ENCODE data around the gene MICU1. TPM values are rescaled to one million over a fixed set of nuclear protein-coding genes. Genes with fewer than 3 reads are reported as not detected.

Gene MICU1
- total RNA-seq, 2 experiments from 2014 or later = 27.2 to 33.6 TPM

DNA sequence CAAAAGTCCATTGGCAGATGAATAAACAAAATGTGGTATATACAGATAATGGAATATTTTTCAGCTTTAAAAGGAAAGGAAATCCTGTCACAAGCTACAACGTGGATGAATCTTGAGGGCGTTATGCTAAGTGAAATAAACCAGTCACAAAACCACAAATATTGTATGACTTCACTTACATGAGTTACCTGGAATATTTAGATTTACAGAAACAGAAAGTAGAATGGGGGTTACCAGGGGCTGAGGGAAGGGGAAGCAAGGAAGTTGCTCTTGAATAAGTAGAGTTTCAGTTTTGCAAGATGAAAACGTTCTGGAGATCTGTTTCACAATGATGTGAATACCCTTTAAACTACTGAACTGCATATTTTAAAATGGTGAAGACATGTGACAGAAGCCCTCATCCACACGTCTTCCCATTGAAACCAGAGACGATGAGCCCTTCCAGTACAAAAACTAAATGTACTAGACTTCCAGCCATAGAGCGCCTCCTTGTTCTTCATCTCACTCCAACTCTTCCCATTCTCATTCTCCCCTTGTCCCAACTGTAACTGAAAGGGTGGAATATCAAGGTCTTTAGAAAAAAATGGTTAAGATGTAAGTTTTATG, 62.4 kb downstream of the MICU1 start:
- H3K9me2 ChIP-seq (ENCODE audit: insufficient read depth, low read length) = no peaks in the 10 kb centered on the region; the same call in 1 of the 2 replicates
- no peak overlapping the region for H3K27ac ChIP-seq (ENCODE audit: low read depth, low read length, poor library complexity, severe bottlenecking)
- ChIA-PET POLR2A (interaction anchor here (0.6 kb wide), 1 partner anchor 628 kb away, joined by 3 read pairs; no protein-coding TSS in a partner anchor), CTCF (ENCODE audit: unreplicated experiment) (no interaction called here)
- BruUV-seq (replicated peaks) = no TSS peak
- no peak overlapping the region for H2AFZ ChIP-seq (ENCODE audit: low read length)
- H3K9me3 ChIP-seq (ENCODE audit: low read length) = no peaks in the 10 kb centered on the region
- no peaks in the 10 kb centered on the region for H3K79me2 ChIP-seq (ENCODE audit: insufficient read depth, low read depth, low read length)
- no peaks in the 10 kb centered on the region for H3K4me1 ChIP-seq (ENCODE audit: insufficient read depth, low read length, poor library complexity, severe bottlenecking)
- H3K4me2 ChIP-seq (ENCODE audit: low read length) = no peak overlapping the region
- TF ChIP-seq, protein P1, sequence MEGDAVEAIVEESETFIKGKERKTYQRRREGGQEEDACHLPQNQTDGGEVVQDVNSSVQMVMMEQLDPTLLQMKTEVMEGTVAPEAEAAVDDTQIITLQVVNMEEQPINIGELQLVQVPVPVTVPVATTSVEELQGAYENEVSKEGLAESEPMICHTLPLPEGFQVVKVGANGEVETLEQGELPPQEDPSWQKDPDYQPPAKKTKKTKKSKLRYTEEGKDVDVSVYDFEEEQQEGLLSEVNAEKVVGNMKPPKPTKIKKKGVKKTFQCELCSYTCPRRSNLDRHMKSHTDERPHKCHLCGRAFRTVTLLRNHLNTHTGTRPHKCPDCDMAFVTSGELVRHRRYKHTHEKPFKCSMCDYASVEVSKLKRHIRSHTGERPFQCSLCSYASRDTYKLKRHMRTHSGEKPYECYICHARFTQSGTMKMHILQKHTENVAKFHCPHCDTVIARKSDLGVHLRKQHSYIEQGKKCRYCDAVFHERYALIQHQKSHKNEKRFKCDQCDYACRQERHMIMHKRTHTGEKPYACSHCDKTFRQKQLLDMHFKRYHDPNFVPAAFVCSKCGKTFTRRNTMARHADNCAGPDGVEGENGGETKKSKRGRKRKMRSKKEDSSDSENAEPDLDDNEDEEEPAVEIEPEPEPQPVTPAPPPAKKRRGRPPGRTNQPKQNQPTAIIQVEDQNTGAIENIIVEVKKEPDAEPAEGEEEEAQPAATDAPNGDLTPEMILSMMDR (conservative IDR thresholded peaks at IDR 0.05; ENCODE audit: low read length) = no peak
- TF ChIP-seq EZH2phosphoT487 (IDR thresholded peaks at IDR 0.05; ENCODE audit: borderline replicate concordance, low read depth, low read length) = no peak
- H3K36me3 ChIP-seq (ENCODE audit: insufficient read depth, low read length) = peaks cover 26% of the 10 kb centered on the region
- no peaks in the 10 kb centered on the region for H4K20me1 ChIP-seq (ENCODE audit: insufficient read depth, low read length)
- DNase-seq (ENCODE audit: low spot score) = no peak
- H3K4me3 ChIP-seq (ENCODE audit: low read depth, low read length, poor library complexity, severe bottlenecking) = no peak overlapping the region
- intact Hi-C loops (cut with micrococcal nuclease; ENCODE audit: unreplicated experiment) = no loop called here

DNA sequence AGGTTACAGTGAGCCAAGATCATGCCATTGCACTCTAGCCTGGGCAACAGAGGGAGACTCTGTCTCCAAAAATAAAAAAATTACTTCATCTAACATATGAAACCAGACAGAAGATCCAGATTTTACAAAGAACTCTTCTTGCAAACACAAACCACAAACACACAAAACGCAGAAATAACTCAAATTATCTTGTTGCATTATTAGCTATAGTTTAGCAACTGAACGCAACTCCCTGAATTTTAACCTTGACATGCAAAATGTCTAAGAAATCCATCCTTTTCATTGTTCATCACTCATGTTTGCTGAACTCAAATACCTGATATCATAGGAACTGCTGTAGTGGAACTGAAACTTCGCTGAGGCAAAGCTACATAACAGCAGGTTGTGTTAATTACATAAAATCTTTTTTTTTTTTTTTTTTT, 64.1 kb downstream of the MICU1 start:
- intact Hi-C loops (cut with micrococcal nuclease; ENCODE audit: unreplicated experiment) = no loop called here
- no peak overlapping the region for H3K27ac ChIP-seq (ENCODE audit: low read depth, low read length, poor library complexity, severe bottlenecking)
- no peak overlapping the region for H3K4me2 ChIP-seq (ENCODE audit: low read length)
- H3K9me2 ChIP-seq (ENCODE audit: insufficient read depth, low read length) = no peaks in the 10 kb centered on the region; the same call in 1 of the 2 replicates
- no peaks in the 10 kb centered on the region for H3K79me2 ChIP-seq (ENCODE audit: insufficient read depth, low read depth, low read length)
- H3K4me3 ChIP-seq (ENCODE audit: low read depth, low read length, poor library complexity, severe bottlenecking) = no peak overlapping the region
- H3K36me3 ChIP-seq (ENCODE audit: insufficient read depth, low read length) = peaks cover 26% of the 10 kb centered on the region
- POLR2A ChIA-PET = interaction anchor here (0.6 kb wide), 1 partner anchor 337 kb away, joined by 4 read pairs; no protein-coding TSS in a partner anchor
- BruUV-seq (replicated peaks) = no TSS peak
- no peak overlapping the region for H2AFZ ChIP-seq (ENCODE audit: low read length)
- CTCF ChIA-PET (ENCODE audit: unreplicated experiment) = no interaction called here
- peak; percentile 9 for DNase-seq (ENCODE audit: low spot score)
- H3K4me1 ChIP-seq (ENCODE audit: insufficient read depth, low read length, poor library complexity, severe bottlenecking) = no peaks in the 10 kb centered on the region
- no peaks in the 10 kb centered on the region for H3K9me3 ChIP-seq (ENCODE audit: low read length)
- TF ChIP-seq, protein P1 (conservative IDR thresholded peaks at IDR 0.05; ENCODE audit: low read length) = no peak
- no peak for TF ChIP-seq EZH2phosphoT487 (IDR thresholded peaks at IDR 0.05; ENCODE audit: borderline replicate concordance, low read depth, low read length)
- H4K20me1 ChIP-seq (ENCODE audit: insufficient read depth, low read length) = no peaks in the 10 kb centered on the region

DNA sequence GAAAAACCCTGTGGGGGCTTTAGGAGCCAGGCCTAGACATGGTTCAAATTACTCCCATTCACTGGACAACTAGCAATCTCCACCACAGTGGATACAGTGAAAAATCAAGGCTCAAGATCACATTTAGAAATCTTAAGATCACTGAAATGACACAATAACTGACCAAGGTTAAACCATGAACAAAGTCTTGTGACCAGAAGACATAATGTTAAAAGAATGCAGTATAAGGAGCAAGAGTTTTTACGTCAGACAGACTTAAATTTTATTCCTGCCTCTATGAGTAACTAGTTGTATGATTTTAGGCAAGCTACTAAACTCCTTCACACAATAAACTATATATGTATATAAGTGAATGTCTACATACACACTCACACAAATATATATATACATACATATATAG, 68.5 kb downstream of the MICU1 start:
- no TSS peak for BruUV-seq (replicated peaks)
- H2AFZ ChIP-seq (ENCODE audit: low read length) = no peak overlapping the region
- ChIA-PET CTCF (ENCODE audit: unreplicated experiment) (no interaction called here), POLR2A (interaction anchor here (0.6 to 1.0 kb wide), 2 partner anchors 89 to 106 kb away, joined by 3 to 5 read pairs; no protein-coding TSS in a partner anchor)
- no peak for DNase-seq (ENCODE audit: low spot score)
- H4K20me1 ChIP-seq (ENCODE audit: insufficient read depth, low read length) = no peaks in the 10 kb centered on the region
- H3K9me3 ChIP-seq (ENCODE audit: low read length) = no peaks in the 10 kb centered on the region
- H3K27ac ChIP-seq (ENCODE audit: low read depth, low read length, poor library complexity, severe bottlenecking) = no peak overlapping the region
- H3K79me2 ChIP-seq (ENCODE audit: insufficient read depth, low read depth, low read length) = no peaks in the 10 kb centered on the region
- no peak for TF ChIP-seq EZH2phosphoT487 (IDR thresholded peaks at IDR 0.05; ENCODE audit: borderline replicate concordance, low read depth, low read length)
- TF ChIP-seq, protein P1 (conservative IDR thresholded peaks at IDR 0.05; ENCODE audit: low read length) = no peak
- H3K4me1 ChIP-seq (ENCODE audit: insufficient read depth, low read length, poor library complexity, severe bottlenecking) = no peaks in the 10 kb centered on the region
- H3K36me3 ChIP-seq (ENCODE audit: insufficient read depth, low read length) = peaks cover 21% of the 10 kb centered on the region
- H3K4me3 ChIP-seq (ENCODE audit: low read depth, low read length, poor library complexity, severe bottlenecking) = no peak overlapping the region
- intact Hi-C loops (cut with micrococcal nuclease; ENCODE audit: unreplicated experiment) = no loop called here
- no peaks in the 10 kb centered on the region for H3K9me2 ChIP-seq (ENCODE audit: insufficient read depth, low read length)
- H3K4me2 ChIP-seq (ENCODE audit: low read length) = no peak overlapping the region

All from OCI-LY7 (cell line).